Measurements from ENCODE around the gene PRELID3B. TPM values are rescaled to one million over a fixed set of nuclear protein-coding genes. Genes with fewer than 3 reads are reported as not detected.

Gene PRELID3B
- total RNA-seq, 2 experiments from 2014 or later, result 57.3 to 65.7 TPM

DNA sequence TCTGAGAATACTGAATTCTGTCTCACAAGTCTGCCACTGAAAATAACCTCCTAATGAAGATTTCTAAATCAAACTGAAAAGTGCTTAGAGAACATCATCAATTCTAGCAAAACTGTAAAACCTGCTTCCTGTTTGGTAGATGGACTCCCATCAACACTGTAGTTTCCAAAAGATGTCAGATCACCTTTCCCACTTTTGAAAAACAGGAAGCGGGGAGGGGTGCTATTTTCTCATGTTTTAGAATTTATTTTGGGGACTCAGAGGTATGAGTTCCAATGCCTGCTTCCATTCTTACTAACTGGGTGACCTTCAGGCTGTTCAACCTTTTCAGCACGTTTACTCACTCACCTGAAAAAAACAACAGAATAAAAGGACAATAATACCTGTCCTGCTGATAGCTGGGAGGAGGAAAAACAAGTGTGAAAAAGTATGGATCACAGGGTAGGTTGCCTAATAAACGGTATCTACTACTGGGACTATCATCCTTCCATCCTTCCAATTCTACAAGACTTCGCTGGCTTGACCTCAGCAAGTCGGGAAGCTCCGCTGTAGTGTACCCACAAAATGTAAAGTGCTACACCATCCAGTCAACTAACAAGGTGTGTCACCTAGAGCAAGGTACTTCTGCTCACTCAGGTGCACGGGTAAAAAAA is 11.5 kb downstream of the PRELID3B start:
- no peak for ATAC-seq (ENCODE audit: low read depth)
- Mint-ChIP-seq H3K4me1 (peaks cover 49% of the 10 kb centered on the region), H3K27ac (peak overlapping the region; percentile 92), H3K4me3 (peak overlapping the region; percentile 92), H3K27me3 (no peaks in the 10 kb centered on the region), H3K9me3 (no peaks in the 10 kb centered on the region), H3K36me3 (peaks cover 44% of the 10 kb centered on the region)
- POLR2A ChIA-PET, result interaction anchor here (0.7 to 3.0 kb wide), 15 partner anchors 11 to 379 kb away, joined by 4 to 59 read pairs (median 9); partner anchors contain the start of genes NELFCD, PRELID3B and ZNF831
- no peak for DNase-seq

GRCh38 chr20:59028812-59029211 is 13.8 kb downstream of the PRELID3B start:
- no peaks in the 10 kb centered on the region for H3K9me3 Mint-ChIP-seq
- POLR2A ChIA-PET, result interaction anchor here (1.2 to 2.2 kb wide), 2 partner anchors 11 to 14 kb away, joined by 4 to 5 read pairs; no protein-coding TSS in a partner anchor
- H3K4me3 Mint-ChIP-seq, result peak overlapping the region; percentile 60
- no peaks in the 10 kb centered on the region for H3K27me3 Mint-ChIP-seq
- DNase-seq, result no peak
- no peak for ATAC-seq (ENCODE audit: low read depth)
- peaks cover 45% of the 10 kb centered on the region for H3K36me3 Mint-ChIP-seq
- peaks cover 49% of the 10 kb centered on the region for H3K4me1 Mint-ChIP-seq
- no peak overlapping the region for H3K27ac Mint-ChIP-seq

GRCh38 chr20:59027741-59028320 is 14.8 kb downstream of the PRELID3B start:
- POLR2A ChIA-PET, result interaction anchor here (1.2 to 2.2 kb wide), 2 partner anchors 10 to 13 kb away, joined by 4 to 5 read pairs; no protein-coding TSS in a partner anchor
- H3K36me3 Mint-ChIP-seq, result peaks cover 45% of the 10 kb centered on the region
- no peak overlapping the region for H3K4me3 Mint-ChIP-seq
- H3K27ac Mint-ChIP-seq, result no peak overlapping the region
- H3K9me3 Mint-ChIP-seq, result no peaks in the 10 kb centered on the region
- peaks cover 46% of the 10 kb centered on the region for H3K4me1 Mint-ChIP-seq
- H3K27me3 Mint-ChIP-seq, result no peaks in the 10 kb centered on the region
- ATAC-seq (ENCODE audit: low read depth) (no peak), DNase-seq (no peak)

DNA sequence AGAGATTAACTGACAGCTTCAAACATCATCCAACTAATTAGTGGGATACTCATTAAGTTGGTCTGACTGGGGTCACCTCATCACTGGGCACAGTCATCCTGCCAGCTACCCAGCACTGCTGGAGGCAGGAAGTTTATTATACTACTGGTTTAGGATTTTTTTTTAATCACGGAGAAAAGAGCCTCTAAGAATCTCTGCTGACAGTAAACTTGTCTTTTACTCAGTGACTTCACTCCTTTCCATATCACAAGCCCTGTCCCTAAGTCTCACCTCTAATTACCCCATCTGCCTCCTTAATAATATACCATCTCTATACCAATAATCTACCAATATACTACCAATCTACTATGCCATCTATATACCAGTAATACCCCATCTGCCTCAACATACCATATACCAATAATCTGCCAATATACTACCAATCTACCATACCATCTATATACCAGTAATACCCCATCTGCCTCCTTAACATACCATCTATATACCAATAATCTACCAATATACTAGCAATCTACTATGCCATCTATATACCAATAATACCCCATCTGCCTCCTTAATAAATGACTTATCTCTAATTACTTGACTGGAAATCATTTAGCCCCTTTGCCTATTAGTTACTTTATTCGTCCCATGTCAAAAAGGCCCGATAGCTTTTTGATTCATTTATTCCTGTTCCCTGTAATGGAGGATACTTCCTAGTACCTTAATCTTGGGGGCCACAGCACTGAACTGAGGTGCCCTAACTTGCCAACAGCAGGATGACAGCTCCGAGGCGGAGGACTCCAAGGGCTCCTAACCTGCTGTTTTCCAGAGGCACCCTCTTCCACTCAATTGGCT is 15.5 kb downstream of the PRELID3B start:
- Mint-ChIP-seq H3K27me3 (no peaks in the 10 kb centered on the region), H3K27ac (peak overlapping the region; percentile 26), H3K4me3 (no peak overlapping the region), H3K9me3 (no peaks in the 10 kb centered on the region), H3K4me1 (peaks cover 44% of the 10 kb centered on the region), H3K36me3 (peaks cover 46% of the 10 kb centered on the region)
- POLR2A ChIA-PET, result interaction anchor here (2.2 kb wide), 1 partner anchor 12 kb away, joined by 5 read pairs; no protein-coding TSS in a partner anchor
- no peak for ATAC-seq (ENCODE audit: low read depth)
- no peak for DNase-seq

DNA sequence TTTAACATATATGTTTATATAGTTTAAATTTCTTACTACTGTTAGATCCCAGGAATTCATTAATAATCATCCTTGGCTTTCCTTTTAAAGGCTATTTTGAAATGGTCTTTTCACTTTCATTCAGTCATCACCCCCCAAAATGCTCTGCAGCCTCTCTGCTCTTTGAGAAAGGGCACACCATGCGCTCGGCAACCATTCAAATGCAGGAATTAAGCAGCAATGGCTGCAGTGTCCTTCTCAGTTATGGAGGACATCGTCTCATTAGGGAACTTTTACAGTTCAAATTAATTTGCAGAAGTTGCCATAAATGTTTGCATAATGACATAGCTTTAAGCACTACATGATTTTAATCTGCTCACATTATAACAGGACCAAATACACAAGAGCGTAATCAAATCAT is 17.1 kb downstream of the PRELID3B start:
- Mint-ChIP-seq H3K36me3 (peaks cover 43% of the 10 kb centered on the region), H3K27me3 (no peaks in the 10 kb centered on the region), H3K4me1 (peaks cover 37% of the 10 kb centered on the region), H3K9me3 (no peaks in the 10 kb centered on the region), H3K4me3 (no peak overlapping the region), H3K27ac (no peak overlapping the region)
- ATAC-seq (ENCODE audit: low read depth) (no peak), DNase-seq (no peak)
- POLR2A ChIA-PET, result interaction anchor here (1.6 kb wide), 1 partner anchor 136 kb away, joined by 4 read pairs; no protein-coding TSS in a partner anchor

GRCh38 chr20:59025086-59025485 is 17.5 kb downstream of the PRELID3B start:
- no peaks in the 10 kb centered on the region for H3K27me3 Mint-ChIP-seq
- no peaks in the 10 kb centered on the region for H3K9me3 Mint-ChIP-seq
- peaks cover 33% of the 10 kb centered on the region for H3K4me1 Mint-ChIP-seq
- DNase-seq (no peak), ATAC-seq (ENCODE audit: low read depth) (no peak)
- H3K4me3 Mint-ChIP-seq, result no peak overlapping the region
- H3K27ac Mint-ChIP-seq, result no peak overlapping the region
- POLR2A ChIA-PET, result interaction anchor here (1.6 kb wide), 1 partner anchor 136 kb away, joined by 4 read pairs; no protein-coding TSS in a partner anchor
- H3K36me3 Mint-ChIP-seq, result peaks cover 41% of the 10 kb centered on the region

DNA sequence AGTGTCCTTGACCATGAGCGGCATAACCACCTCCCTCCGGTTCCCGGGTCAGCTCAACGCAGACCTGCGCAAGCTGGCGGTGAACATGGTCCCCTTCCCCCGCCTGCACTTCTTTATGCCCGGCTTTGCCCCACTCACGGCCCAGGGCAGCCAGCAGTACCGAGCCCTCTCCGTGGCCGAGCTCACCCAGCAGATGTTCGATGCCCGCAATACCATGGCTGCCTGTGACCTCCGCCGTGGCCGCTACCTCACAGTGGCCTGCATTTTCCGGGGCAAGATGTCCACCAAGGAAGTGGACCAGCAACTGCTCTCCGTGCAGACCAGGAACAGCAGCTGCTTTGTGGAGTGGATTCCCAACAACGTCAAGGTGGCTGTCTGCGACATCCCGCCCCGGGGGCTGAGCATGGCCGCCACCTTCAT is 18.5 kb downstream of the PRELID3B start:
- Mint-ChIP-seq H3K4me3 (no peak overlapping the region), H3K4me1 (peaks cover 24% of the 10 kb centered on the region), H3K9me3 (no peaks in the 10 kb centered on the region), H3K36me3 (peaks cover 34% of the 10 kb centered on the region), H3K27ac (no peak overlapping the region), H3K27me3 (no peaks in the 10 kb centered on the region)
- DNase-seq (no peak), ATAC-seq (ENCODE audit: low read depth) (no peak)
- POLR2A ChIA-PET, result interaction anchor here (1.1 kb wide), 1 partner anchor 19 kb away, joined by 3 read pairs; no protein-coding TSS in a partner anchor

GRCh38 chr20:59023616-59024015 is 19.0 kb downstream of the PRELID3B start:
- no peaks in the 10 kb centered on the region for H3K27me3 Mint-ChIP-seq
- POLR2A ChIA-PET, result interaction anchor here (0.9 to 1.1 kb wide), 2 partner anchors 9 to 19 kb away, joined by 3 to 7 read pairs; partner anchors contain the start of gene ATP5F1E
- no peak for ATAC-seq (ENCODE audit: low read depth)
- H3K9me3 Mint-ChIP-seq, result no peaks in the 10 kb centered on the region
- H3K36me3 Mint-ChIP-seq, result peaks cover 29% of the 10 kb centered on the region
- H3K27ac Mint-ChIP-seq, result no peak overlapping the region
- H3K4me3 Mint-ChIP-seq, result no peak overlapping the region
- peaks cover 19% of the 10 kb centered on the region for H3K4me1 Mint-ChIP-seq
- DNase-seq, result no peak

DNA sequence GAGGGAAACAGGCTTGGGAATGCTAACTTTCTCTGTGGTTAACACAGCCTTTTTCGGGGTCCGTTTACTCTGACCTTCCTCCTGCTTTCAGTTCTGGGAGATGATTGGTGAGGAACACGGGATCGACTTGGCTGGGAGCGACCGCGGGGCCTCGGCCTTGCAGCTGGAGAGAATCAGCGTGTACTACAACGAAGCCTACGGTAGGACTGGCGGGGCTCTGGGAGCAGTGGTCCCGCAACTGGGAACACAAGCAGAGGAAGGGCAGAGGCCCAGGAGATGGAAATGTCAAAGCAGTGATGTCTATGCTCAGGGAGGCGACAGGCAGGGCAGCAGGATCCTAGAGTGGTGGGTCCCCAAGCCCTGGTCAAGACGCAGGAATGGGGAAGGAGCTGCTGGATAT is 19.8 kb downstream of the PRELID3B start:
- H3K36me3 Mint-ChIP-seq, result peaks cover 24% of the 10 kb centered on the region
- DNase-seq (no peak), ATAC-seq (ENCODE audit: low read depth) (no peak)
- no peak overlapping the region for H3K27ac Mint-ChIP-seq
- no peaks in the 10 kb centered on the region for H3K9me3 Mint-ChIP-seq
- H3K4me1 Mint-ChIP-seq, result peaks cover 13% of the 10 kb centered on the region
- POLR2A ChIA-PET, result interaction anchor here (0.9 to 1.2 kb wide), 3 partner anchors 9 to 18 kb away, joined by 3 to 7 read pairs (median 3); partner anchors contain the start of gene ATP5F1E
- H3K27me3 Mint-ChIP-seq, result no peaks in the 10 kb centered on the region
- no peak overlapping the region for H3K4me3 Mint-ChIP-seq

DNA sequence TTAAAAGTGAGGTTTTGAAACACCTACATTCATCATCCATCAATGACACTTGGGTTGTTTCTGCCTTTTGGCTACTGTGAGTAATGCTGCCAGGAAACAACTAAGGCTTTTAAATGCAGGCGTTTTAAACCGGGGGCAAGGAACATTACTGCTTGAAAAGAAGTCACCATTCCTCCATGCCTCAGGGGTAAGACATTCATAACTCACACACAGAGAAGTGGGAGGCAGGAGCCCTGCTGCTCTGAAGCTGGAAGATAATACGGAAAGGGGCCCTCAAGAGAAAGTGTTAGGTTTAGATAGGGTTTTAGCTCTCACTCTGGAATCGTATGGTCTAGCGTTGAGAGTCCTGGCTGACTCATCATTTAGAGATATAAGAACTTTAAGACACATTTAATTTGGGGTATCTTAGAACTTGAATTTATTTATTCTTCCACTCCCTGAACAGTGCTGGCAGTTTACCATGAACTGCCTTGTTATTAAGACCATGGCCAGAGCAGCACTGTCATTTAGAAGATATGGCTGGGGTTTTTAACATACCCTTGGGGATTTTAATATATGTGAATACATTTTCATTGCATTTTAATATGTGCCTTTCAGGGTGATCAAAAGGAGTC is 21.5 kb downstream of the PRELID3B start:
- ATAC-seq (ENCODE audit: low read depth) (no peak), DNase-seq (no peak)
- POLR2A ChIA-PET, result no interaction called here
- Mint-ChIP-seq H3K9me3 (no peaks in the 10 kb centered on the region), H3K4me1 (peaks cover 13% of the 10 kb centered on the region), H3K27me3 (no peaks in the 10 kb centered on the region), H3K36me3 (peaks cover 14% of the 10 kb centered on the region), H3K27ac (no peak overlapping the region), H3K4me3 (no peak overlapping the region)

GRCh38 chr20:59019217-59019616 is 23.4 kb downstream of the PRELID3B start, which contains the start of gene TUBB1:
TSS of gene TUBB1 (plus strand) at chr20:59019429. CDS start at chr20:59019523, 94 bp downstream.
- no peaks in the 10 kb centered on the region for H3K9me3 Mint-ChIP-seq
- no peak within 1 kb of the TSS for H3K27ac Mint-ChIP-seq
- ATAC-seq (ENCODE audit: low read depth), result no peak
- DNase-seq, result no peak
- no peak within 1 kb of the TSS for H3K4me3 Mint-ChIP-seq
- peaks cover 19% of the 10 kb centered on the region for H3K4me1 Mint-ChIP-seq
- H3K27me3 Mint-ChIP-seq, result no peaks in the 10 kb centered on the region
- POLR2A ChIA-PET, result interaction anchor here (1.5 kb wide), 1 partner anchor 14 kb away, joined by 8 read pairs; the partner anchor contains the start of gene ATP5F1E
- H3K36me3 Mint-ChIP-seq, result peaks cover 3% of the 10 kb centered on the region

GRCh38 chr20:59018817-59019216 is 23.8 kb downstream of the PRELID3B start:
- Mint-ChIP-seq H3K9me3 (no peaks in the 10 kb centered on the region), H3K36me3 (peaks cover 2% of the 10 kb centered on the region), H3K27ac (no peak overlapping the region), H3K4me3 (no peak overlapping the region), H3K4me1 (peaks cover 23% of the 10 kb centered on the region), H3K27me3 (no peaks in the 10 kb centered on the region)
- DNase-seq (no peak), ATAC-seq (ENCODE audit: low read depth) (no peak)
- POLR2A ChIA-PET, result interaction anchor here (0.7 to 1.5 kb wide), 4 partner anchors 9 to 389 kb away, joined by 3 to 8 read pairs (median 4); partner anchors contain the start of gene ATP5F1E

All from activated naive CD8-positive, alpha-beta T cell treated with anti-CD3 and anti-CD28 coated beads, Interleukin-2, amount 10 ng/mL, durations not matched to agents 7 days and 5 days (primary cell).